Hepatocyte (in vitro differentiated cells): ENCODE results near the gene RPL28. TPM values are rescaled to one million over a fixed set of nuclear protein-coding genes. Genes with fewer than 3 reads are reported as not detected.

Source experiments
- DNase-seq: peaks from one replicate; pipeline ENCODE4 v3.0.0-alpha.2; 2016; ENCODE audit warnings: low spot score
- H2AFZ ChIP-seq: fragments of 200-600 bp; sonication (generic); 2 replicates; pipeline ENCODE4 v1.6.0; 2016; ENCODE audit warnings: antibody characterized with exemption, mild to moderate bottlenecking
- H3K27ac ChIP-seq: fragments of 200-600 bp; sonication (generic); 2 replicates; pipeline ENCODE4 v1.5.1; 2016; ENCODE audit warnings: mild to moderate bottlenecking
- H3K27me3 ChIP-seq: fragments of 200-600 bp; sonication (generic); 2 replicates; pipeline ENCODE4 v1.6.1; 2016
- H3K36me3 ChIP-seq: fragments of 200-600 bp; sonication (generic); replicated peaks from 2 replicates; pipeline ENCODE4 v1.5.1; 2016; ENCODE audit warnings: low read depth; ENCODE audit not compliant: insufficient read depth
- H3K4me1 ChIP-seq: fragments of 200-600 bp; sonication (generic); 2 replicates; pipeline ENCODE4 v1.5.1; 2016; ENCODE audit warnings: mild to moderate bottlenecking, moderate library complexity; ENCODE audit not compliant: insufficient read depth
- H3K4me2 ChIP-seq: fragments of 200-600 bp; sonication (generic); 2 replicates; pipeline ENCODE4 v1.6.0; 2016
- H3K4me3 ChIP-seq: fragments of 200-600 bp; sonication (generic); 2 replicates; pipeline ENCODE4 v1.5.1; 2016; ENCODE audit warnings: mild to moderate bottlenecking
- H3K79me2 ChIP-seq: fragments of 200-600 bp; sonication (generic); 2 replicates; pipeline ENCODE4 v1.6.0; 2017; ENCODE audit warnings: mild to moderate bottlenecking
- H3K9me2 ChIP-seq: fragments of 200-600 bp; sonication (generic); replicated peaks from 2 replicates; pipeline ENCODE4 v1.6.0; 2017; ENCODE audit warnings: mild to moderate bottlenecking; ENCODE audit not compliant: insufficient read depth
- H3K9me3 ChIP-seq: fragments of 200-600 bp; sonication (generic); 2 replicates; pipeline ENCODE4 v1.5.1; 2016; ENCODE audit warnings: low read depth, mild to moderate bottlenecking
- H4K20me1 ChIP-seq: fragments of 200-600 bp; sonication (generic); 2 replicates; pipeline ENCODE4 v1.6.0; 2016; ENCODE audit warnings: mild to moderate bottlenecking; ENCODE audit not compliant: insufficient read depth, poor library complexity, severe bottlenecking
- EZH2 ChIP-seq: fragments of 200-600 bp; sonication (generic); IDR thresholded peaks from 2 replicates; pipeline ENCODE4 v1.6.1; 2016; ENCODE audit warnings: antibody characterized with exemption, mild to moderate bottlenecking, borderline replicate concordance
- EZH2phosphoT487 ChIP-seq: fragments of 200-600 bp; sonication (generic); IDR thresholded peaks from one replicate; pipeline ENCODE4 v1.6.1; 2018; ENCODE audit warnings: antibody characterized with exemption, mild to moderate bottlenecking, low read depth, moderate library complexity; ENCODE audit not compliant: unreplicated experiment, severe bottlenecking
- WGBS: methylation state at CpG from one replicate; pipeline ENCODE4 v1.1.6; 2016; ENCODE audit warnings: low lambda C conversion rate; ENCODE audit errors: missing lambda C conversion rate; 5-methylcytosine and 5-hydroxymethylcytosine counted together
- polyA plus RNA-seq: library from polyadenylated mRNA; unstranded; fragments of >200 nt; fragmentation: Nextera tagmentation; extraction: Ambion mirVana; gene quantifications from 2 replicates; pipeline ENCODE4 v1.2.1, GENCODE V29; 2016
- total RNA-seq: library from RNA; depleted of rRNA; stranded (reverse); fragments of >200 nt; gene quantifications from 2 replicates; pipeline ENCODE4 v1.2.3, GENCODE V29; 2014
- TF ChIP-seq, protein P1 (sequence below): fragments of 200-600 bp; sonication (generic); IDR thresholded peaks from 2 replicates; pipeline ENCODE4 v1.5.1; 2016; ENCODE audit warnings: antibody characterized with exemption, mild to moderate bottlenecking; ENCODE audit not compliant: poor library complexity

RPL28 gene
- total and polyA plus RNA-seq, 2 experiments from 2014 or later, result 437 to 604 TPM

- no peak for DNase-seq
- no peaks in the 10 kb centered on the region for H3K9me3 ChIP-seq
- no peaks in the 10 kb centered on the region for H3K36me3 ChIP-seq
- no peaks in the 10 kb centered on the region for H4K20me1 ChIP-seq
- peaks cover 11% of the 10 kb centered on the region for H3K4me1 ChIP-seq
- H3K4me2 ChIP-seq, result no peak overlapping the region
- H3K79me2 ChIP-seq, result no peaks in the 10 kb centered on the region
- H2AFZ ChIP-seq, result no peak overlapping the region
- TF ChIP-seq EZH2, result no peak
- TF ChIP-seq, protein P1, sequence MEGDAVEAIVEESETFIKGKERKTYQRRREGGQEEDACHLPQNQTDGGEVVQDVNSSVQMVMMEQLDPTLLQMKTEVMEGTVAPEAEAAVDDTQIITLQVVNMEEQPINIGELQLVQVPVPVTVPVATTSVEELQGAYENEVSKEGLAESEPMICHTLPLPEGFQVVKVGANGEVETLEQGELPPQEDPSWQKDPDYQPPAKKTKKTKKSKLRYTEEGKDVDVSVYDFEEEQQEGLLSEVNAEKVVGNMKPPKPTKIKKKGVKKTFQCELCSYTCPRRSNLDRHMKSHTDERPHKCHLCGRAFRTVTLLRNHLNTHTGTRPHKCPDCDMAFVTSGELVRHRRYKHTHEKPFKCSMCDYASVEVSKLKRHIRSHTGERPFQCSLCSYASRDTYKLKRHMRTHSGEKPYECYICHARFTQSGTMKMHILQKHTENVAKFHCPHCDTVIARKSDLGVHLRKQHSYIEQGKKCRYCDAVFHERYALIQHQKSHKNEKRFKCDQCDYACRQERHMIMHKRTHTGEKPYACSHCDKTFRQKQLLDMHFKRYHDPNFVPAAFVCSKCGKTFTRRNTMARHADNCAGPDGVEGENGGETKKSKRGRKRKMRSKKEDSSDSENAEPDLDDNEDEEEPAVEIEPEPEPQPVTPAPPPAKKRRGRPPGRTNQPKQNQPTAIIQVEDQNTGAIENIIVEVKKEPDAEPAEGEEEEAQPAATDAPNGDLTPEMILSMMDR, result no peak
- TF ChIP-seq EZH2phosphoT487, result no peak
- no peaks in the 10 kb centered on the region for H3K9me2 ChIP-seq
- WGBS, result 77% methylated on average over 7 of the region's 16 CpGs
- no peak overlapping the region for H3K4me3 ChIP-seq
- peaks cover 54% of the 10 kb centered on the region for H3K27me3 ChIP-seq
- no peak overlapping the region for H3K27ac ChIP-seq
Measured at GRCh38 chr19:55449469-55449868, 63.7 kb downstream of the RPL28 start.

GRCh38 chr19:55451163-55451964 is 65.6 kb downstream of the RPL28 start:
- H2AFZ ChIP-seq, result peak overlapping the region; percentile 15
- H3K4me2 ChIP-seq, result peak overlapping the region; percentile 89
- no peaks in the 10 kb centered on the region for H4K20me1 ChIP-seq
- H3K27me3 ChIP-seq, result peaks cover 40% of the 10 kb centered on the region
- no peak overlapping the region for H3K4me3 ChIP-seq
- H3K79me2 ChIP-seq, result no peaks in the 10 kb centered on the region
- WGBS, result 2% methylated on average over 7 of the region's 80 CpGs
- no peaks in the 10 kb centered on the region for H3K9me3 ChIP-seq
- no peaks in the 10 kb centered on the region for H3K36me3 ChIP-seq
- H3K9me2 ChIP-seq, result no peaks in the 10 kb centered on the region
- no peak overlapping the region for H3K27ac ChIP-seq
- peaks cover 11% of the 10 kb centered on the region for H3K4me1 ChIP-seq
- no peak for DNase-seq
- TF ChIP-seq EZH2 (no peak), EZH2phosphoT487 (peak; percentile 63)

- WGBS, result 7% methylated on average over 22 of the region's 57 CpGs
- peak overlapping the region; percentile 89 for H3K4me2 ChIP-seq
Measured at GRCh38 chr19:55451965-55452748, 66.4 kb downstream of the RPL28 start.

More at GRCh38 chr19:55451965-55452748, 66.4 kb downstream of the RPL28 start:
- Histone ChIP-seq H3K27me3 (peaks cover 35% of the 10 kb centered on the region), H3K9me2 (no peaks in the 10 kb centered on the region), H4K20me1 (no peaks in the 10 kb centered on the region), H3K36me3 (no peaks in the 10 kb centered on the region), H3K27ac (no peak overlapping the region), H2AFZ (peak overlapping the region; percentile 15), H3K4me1 (peaks cover 11% of the 10 kb centered on the region), H3K4me3 (no peak overlapping the region), H3K9me3 (no peaks in the 10 kb centered on the region), H3K79me2 (no peaks in the 10 kb centered on the region)
- TF ChIP-seq, protein P1, result no peak
- TF ChIP-seq EZH2, result peak; percentile 73
- no peak for DNase-seq

Other genes with a start within 250 kb of the RPL28 start
- gene TNNT1, start 236.7 kb upstream of the RPL28 start, total RNA-seq, result 9.6 and 11.5 TPM in 2 replicates
- 32.1 and 86.4 TPM in 2 replicates for gene TNNT1, start 236.7 kb upstream of the RPL28 start, polyA plus RNA-seq
- gene TNNI3, start 228.2 kb upstream of the RPL28 start, total RNA-seq, result 1.4 and 2.9 TPM in 2 replicates
- gene TNNI3, start 228.2 kb upstream of the RPL28 start, polyA plus RNA-seq, result 1.4 and 1.6 TPM in 2 replicates
- 0.17 and 1.9 TPM in 2 replicates for gene DNAAF3, start 219.3 kb upstream of the RPL28 start, total RNA-seq
- 3.8 and 4.9 TPM in 2 replicates for gene DNAAF3, start 219.3 kb upstream of the RPL28 start, polyA plus RNA-seq
- 0.60 and 1.4 TPM in 2 replicates for gene SYT5, start 205.6 kb upstream of the RPL28 start, total RNA-seq
- 0.86 and 0.98 TPM in 2 replicates for gene SYT5, start 205.6 kb upstream of the RPL28 start, polyA plus RNA-seq
- gene PTPRH, start 176.4 kb upstream of the RPL28 start, total RNA-seq, result 30.9 and 31.5 TPM in 2 replicates
- 7.2 and 7.3 TPM in 2 replicates for gene PTPRH, start 176.4 kb upstream of the RPL28 start, polyA plus RNA-seq
- 18.6 and 21.1 TPM in 2 replicates for gene TMEM86B, start 157.2 kb upstream of the RPL28 start, total RNA-seq
- gene TMEM86B, start 157.2 kb upstream of the RPL28 start, polyA plus RNA-seq, result 48.6 and 62.3 TPM in 2 replicates
- 37.1 and 39.5 TPM in 2 replicates for gene PPP6R1, start 126.9 kb upstream of the RPL28 start, total RNA-seq
- 76.0 and 79.3 TPM in 2 replicates for gene PPP6R1, start 126.9 kb upstream of the RPL28 start, polyA plus RNA-seq
- gene HSPBP1, start 105.8 kb upstream of the RPL28 start, total RNA-seq, result 31.5 and 33.9 TPM in 2 replicates
- gene HSPBP1, start 105.8 kb upstream of the RPL28 start, polyA plus RNA-seq, result 52.2 and 54.5 TPM in 2 replicates
- 3.3 and 13.2 TPM in 2 replicates for gene BRSK1, start 101.9 kb upstream of the RPL28 start, total RNA-seq
- gene BRSK1, start 101.9 kb upstream of the RPL28 start, polyA plus RNA-seq, result 2.4 and 2.7 TPM in 2 replicates
- 10.6 and 25.4 TPM in 2 replicates for gene TMEM150B, start 60.6 kb upstream of the RPL28 start, total RNA-seq
- 8.1 and 9.2 TPM in 2 replicates for gene TMEM150B, start 60.6 kb upstream of the RPL28 start, polyA plus RNA-seq
- gene KMT5C, start 46.1 kb upstream of the RPL28 start, total RNA-seq, result 13.6 and 22.8 TPM in 2 replicates
- gene KMT5C, start 46.1 kb upstream of the RPL28 start, polyA plus RNA-seq, result 23.6 and 38.0 TPM in 2 replicates
- gene COX6B2, start 31.2 kb upstream of the RPL28 start, total RNA-seq, result 0.20 and 0.50 TPM in 2 replicates
- 4.5 and 7.8 TPM in 2 replicates for gene COX6B2, start 31.2 kb upstream of the RPL28 start, polyA plus RNA-seq
- not detected in 2 replicates for gene GARIN5B, start 22.7 kb upstream of the RPL28 start, total RNA-seq
- gene GARIN5B, start 22.7 kb upstream of the RPL28 start, polyA plus RNA-seq, result 0.18 TPM in 1 of 2 replicates, not detected in the other
- gene IL11, start 15.5 kb upstream of the RPL28 start, total RNA-seq, result 1.4 and 4.4 TPM in 2 replicates
- 6.6 and 8.5 TPM in 2 replicates for gene IL11, start 15.5 kb upstream of the RPL28 start, polyA plus RNA-seq
- not detected in 2 replicates for gene TMEM190, start 9.1 kb upstream of the RPL28 start, total RNA-seq
- 6.6 and 13.0 TPM in 2 replicates for gene TMEM190, start 9.1 kb upstream of the RPL28 start, polyA plus RNA-seq
- gene TMEM238, start 1.6 kb upstream of the RPL28 start, total RNA-seq, result 1.8 and 9.1 TPM in 2 replicates
- 29.6 and 39.2 TPM in 2 replicates for gene TMEM238, start 1.6 kb upstream of the RPL28 start, polyA plus RNA-seq
- 18.5 and 20.4 TPM in 2 replicates for gene UBE2S, start 21.9 kb downstream of the RPL28 start, total RNA-seq
- gene UBE2S, start 21.9 kb downstream of the RPL28 start, polyA plus RNA-seq, result 105 and 116 TPM in 2 replicates
- gene SHISA7, start 57.4 kb downstream of the RPL28 start, total RNA-seq, result not detected in 2 replicates
- not detected in 2 replicates for gene SHISA7, start 57.4 kb downstream of the RPL28 start, polyA plus RNA-seq
- gene ISOC2, start 75.7 kb downstream of the RPL28 start, total RNA-seq, result 79.3 and 90.4 TPM in 2 replicates
- gene ISOC2, start 75.7 kb downstream of the RPL28 start, polyA plus RNA-seq, result 64.2 and 72.2 TPM in 2 replicates
- gene C19orf85, start 78.8 kb downstream of the RPL28 start, total RNA-seq, result not detected in 2 replicates
- not detected in 2 replicates for gene C19orf85, start 78.8 kb downstream of the RPL28 start, polyA plus RNA-seq
- 2.2 and 4.7 TPM in 2 replicates for gene ZNF628, start 90.7 kb downstream of the RPL28 start, total RNA-seq
- gene ZNF628, start 90.7 kb downstream of the RPL28 start, polyA plus RNA-seq, result 1.0 and 1.2 TPM in 2 replicates
- gene NAT14, start 99.3 kb downstream of the RPL28 start, total RNA-seq, result 14.0 and 22.3 TPM in 2 replicates
- 40.3 and 43.6 TPM in 2 replicates for gene NAT14, start 99.3 kb downstream of the RPL28 start, polyA plus RNA-seq
- 0.04 and 0.80 TPM in 2 replicates for gene SSC5D, start 102.5 kb downstream of the RPL28 start, total RNA-seq
- 3.2 and 5.1 TPM in 2 replicates for gene SSC5D, start 102.5 kb downstream of the RPL28 start, polyA plus RNA-seq
- 0.28 and 0.30 TPM in 2 replicates for gene SBK2, start 151.2 kb downstream of the RPL28 start, total RNA-seq
- gene SBK2, start 151.2 kb downstream of the RPL28 start, polyA plus RNA-seq, result 0.33 and 0.51 TPM in 2 replicates
- gene SBK3, start 159.6 kb downstream of the RPL28 start, total RNA-seq, result 0.57 TPM in 1 of 2 replicates, not detected in the other
- 0.92 TPM in 1 of 2 replicates, not detected in the other for gene SBK3, start 159.6 kb downstream of the RPL28 start, polyA plus RNA-seq
- gene ZNF579, start 194.9 kb downstream of the RPL28 start, total RNA-seq, result 4.1 and 5.1 TPM in 2 replicates
- gene ZNF579, start 194.9 kb downstream of the RPL28 start, polyA plus RNA-seq, result 14.8 and 21.7 TPM in 2 replicates
- 3.8 and 5.6 TPM in 2 replicates for gene FIZ1, start 213.6 kb downstream of the RPL28 start, total RNA-seq
- gene FIZ1, start 213.6 kb downstream of the RPL28 start, polyA plus RNA-seq, result 14.0 and 16.4 TPM in 2 replicates
- gene ZNF524, start 214.4 kb downstream of the RPL28 start, total RNA-seq, result 8.4 and 12.4 TPM in 2 replicates
- gene ZNF524, start 214.4 kb downstream of the RPL28 start, polyA plus RNA-seq, result 18.5 and 19.5 TPM in 2 replicates
- gene ZNF865, start 219.7 kb downstream of the RPL28 start, total RNA-seq, result 3.0 and 3.1 TPM in 2 replicates
- gene ZNF865, start 219.7 kb downstream of the RPL28 start, polyA plus RNA-seq, result 1.7 and 2.2 TPM in 2 replicates
- gene ZNF784, start 238.6 kb downstream of the RPL28 start, total RNA-seq, result 6.7 and 7.2 TPM in 2 replicates
- 5.5 and 10.0 TPM in 2 replicates for gene ZNF784, start 238.6 kb downstream of the RPL28 start, polyA plus RNA-seq